Fibroblast of mammary gland (primary cell): ENCODE results near the gene SLC8A1.
A peak's percentile ranks its signal among the peaks of the same experiment; 100 is the strongest.

Source experiments
- DNase-seq: peaks from one replicate; pipeline ENCODE4 v3.0.0-alpha.2; 2010; ENCODE audit warnings: low read depth
- H3K4me3 ChIP-seq: 2 replicates; pipeline ENCODE4 v1.5.1; 2011; ENCODE audit warnings: low read depth, mild to moderate bottlenecking, low read length, moderate library complexity; ENCODE audit not compliant: control insufficient read depth
- TF ChIP-seq, protein P1 (sequence below): conservative IDR thresholded peaks from 2 replicates; pipeline ENCODE4 v1.5.1; 2011; ENCODE audit warnings: low read depth, low read length, inconsistent platforms; ENCODE audit not compliant: control insufficient read depth, insufficient read depth

The SLC8A1 gene

DNA sequence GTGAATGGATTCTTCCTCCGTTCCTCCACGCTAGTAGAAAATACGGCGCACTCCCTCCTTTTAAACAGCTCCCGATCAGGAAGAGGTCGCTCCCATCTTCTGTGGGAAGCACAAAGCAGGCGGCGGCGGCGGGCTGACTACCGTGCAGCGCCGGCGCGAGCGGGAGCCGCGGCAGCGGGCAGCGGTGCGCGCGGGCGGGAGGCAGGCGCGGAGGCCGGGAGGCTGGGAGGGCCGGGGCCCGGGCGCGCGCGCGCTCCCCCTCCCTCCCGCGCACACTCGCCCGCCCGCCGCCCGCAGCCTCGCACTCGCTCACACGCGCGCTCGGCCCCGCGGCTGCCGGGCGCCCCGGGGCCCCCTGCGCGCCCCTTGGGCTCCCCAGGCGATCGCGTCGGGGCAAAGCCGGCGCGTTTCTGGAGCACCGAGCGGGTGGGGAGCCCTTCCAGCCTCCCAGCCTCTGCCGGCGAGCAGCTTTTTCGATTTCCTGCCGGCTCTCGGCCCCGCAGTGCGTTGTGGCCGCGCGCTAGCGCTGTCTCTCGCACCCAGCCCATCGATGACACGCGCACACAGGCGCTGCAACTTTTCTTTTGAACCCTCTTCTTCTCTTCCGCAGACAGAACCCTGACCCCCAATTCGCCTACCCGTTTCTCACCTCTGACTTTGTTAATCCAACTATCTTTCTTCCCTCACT, at the start of gene SLC8A1:
Gene SLC8A1 (minus strand): TSS at position 173 of the 688 bp plus-strand sequence.
- TF ChIP-seq, protein P1, sequence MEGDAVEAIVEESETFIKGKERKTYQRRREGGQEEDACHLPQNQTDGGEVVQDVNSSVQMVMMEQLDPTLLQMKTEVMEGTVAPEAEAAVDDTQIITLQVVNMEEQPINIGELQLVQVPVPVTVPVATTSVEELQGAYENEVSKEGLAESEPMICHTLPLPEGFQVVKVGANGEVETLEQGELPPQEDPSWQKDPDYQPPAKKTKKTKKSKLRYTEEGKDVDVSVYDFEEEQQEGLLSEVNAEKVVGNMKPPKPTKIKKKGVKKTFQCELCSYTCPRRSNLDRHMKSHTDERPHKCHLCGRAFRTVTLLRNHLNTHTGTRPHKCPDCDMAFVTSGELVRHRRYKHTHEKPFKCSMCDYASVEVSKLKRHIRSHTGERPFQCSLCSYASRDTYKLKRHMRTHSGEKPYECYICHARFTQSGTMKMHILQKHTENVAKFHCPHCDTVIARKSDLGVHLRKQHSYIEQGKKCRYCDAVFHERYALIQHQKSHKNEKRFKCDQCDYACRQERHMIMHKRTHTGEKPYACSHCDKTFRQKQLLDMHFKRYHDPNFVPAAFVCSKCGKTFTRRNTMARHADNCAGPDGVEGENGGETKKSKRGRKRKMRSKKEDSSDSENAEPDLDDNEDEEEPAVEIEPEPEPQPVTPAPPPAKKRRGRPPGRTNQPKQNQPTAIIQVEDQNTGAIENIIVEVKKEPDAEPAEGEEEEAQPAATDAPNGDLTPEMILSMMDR, result no peak
- DNase-seq, result peak; percentile 44
- H3K4me3 ChIP-seq, result peak within 1 kb of the TSS; percentile 91

DNA sequence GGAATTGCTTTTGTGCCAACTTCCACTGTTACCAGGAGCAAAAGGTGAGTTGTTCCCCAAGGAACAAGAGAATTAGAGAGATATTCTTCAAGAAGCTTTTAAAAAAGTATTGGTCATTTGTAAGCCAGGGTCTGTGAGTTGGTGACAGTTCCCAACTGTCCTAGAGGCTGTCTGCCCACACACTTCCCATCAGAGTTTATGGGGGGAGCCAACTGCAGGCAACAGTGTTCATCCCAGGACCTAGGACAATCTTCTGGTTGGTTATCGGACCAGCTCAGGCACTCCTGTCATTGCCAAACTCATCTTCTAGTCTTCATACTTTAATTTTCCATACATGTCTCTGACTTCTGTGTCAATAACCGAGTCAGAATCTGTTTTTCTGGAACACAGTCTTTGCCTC, 47.5 kb upstream of the SLC8A1 start:
- TF ChIP-seq, protein P1, result no peak
- no peak overlapping the region for H3K4me3 ChIP-seq
- DNase-seq, result no peak

DNA sequence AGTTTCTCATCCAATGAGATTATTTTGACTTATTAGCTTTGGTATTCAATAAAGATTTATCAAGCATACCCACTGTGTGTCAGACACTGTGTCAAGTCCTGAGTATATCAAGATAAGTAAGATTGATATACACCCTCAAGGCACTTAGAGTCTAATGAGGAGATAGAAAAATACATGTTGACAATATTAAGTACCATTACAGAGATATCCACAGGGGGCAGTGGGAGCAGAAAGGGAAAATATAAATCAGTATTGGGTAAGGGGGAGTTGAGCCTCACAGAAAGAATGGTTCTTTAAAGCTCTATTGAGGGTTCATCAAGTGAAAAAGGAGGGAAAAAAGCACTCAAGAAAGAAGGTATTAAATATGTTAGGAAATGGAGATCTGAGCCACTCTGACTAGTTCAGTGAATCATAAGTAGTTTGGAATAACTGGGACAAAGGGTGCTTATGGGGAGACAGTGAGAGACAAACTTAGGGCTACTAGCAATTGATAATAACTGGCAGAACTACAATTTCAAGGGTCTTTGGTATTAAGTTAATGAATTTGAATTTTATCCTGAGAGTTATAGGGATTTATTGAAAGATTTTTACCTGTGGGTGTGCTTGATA, 45.5 kb upstream of the SLC8A1 start:
- H3K4me3 ChIP-seq, result no peak overlapping the region
- DNase-seq, result peak; percentile 65
- TF ChIP-seq, protein P1, result peak; percentile 25

DNA sequence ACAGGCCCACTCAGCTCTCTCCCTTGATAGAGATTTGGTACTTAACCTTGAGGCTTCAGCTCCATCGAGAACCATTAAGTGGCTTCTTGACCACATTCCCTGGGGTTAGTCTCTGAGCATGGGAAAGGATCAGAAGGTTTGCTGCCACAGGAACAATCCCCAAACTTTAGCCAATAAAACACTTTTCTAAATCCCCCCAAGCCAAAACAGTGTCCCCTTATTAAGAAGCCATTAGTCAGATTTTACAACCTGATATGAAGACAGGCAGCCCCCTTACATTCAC, 37.7 kb upstream of the SLC8A1 start:
- no peak overlapping the region for H3K4me3 ChIP-seq
- TF ChIP-seq, protein P1, result no peak
- DNase-seq, result no peak

DNA sequence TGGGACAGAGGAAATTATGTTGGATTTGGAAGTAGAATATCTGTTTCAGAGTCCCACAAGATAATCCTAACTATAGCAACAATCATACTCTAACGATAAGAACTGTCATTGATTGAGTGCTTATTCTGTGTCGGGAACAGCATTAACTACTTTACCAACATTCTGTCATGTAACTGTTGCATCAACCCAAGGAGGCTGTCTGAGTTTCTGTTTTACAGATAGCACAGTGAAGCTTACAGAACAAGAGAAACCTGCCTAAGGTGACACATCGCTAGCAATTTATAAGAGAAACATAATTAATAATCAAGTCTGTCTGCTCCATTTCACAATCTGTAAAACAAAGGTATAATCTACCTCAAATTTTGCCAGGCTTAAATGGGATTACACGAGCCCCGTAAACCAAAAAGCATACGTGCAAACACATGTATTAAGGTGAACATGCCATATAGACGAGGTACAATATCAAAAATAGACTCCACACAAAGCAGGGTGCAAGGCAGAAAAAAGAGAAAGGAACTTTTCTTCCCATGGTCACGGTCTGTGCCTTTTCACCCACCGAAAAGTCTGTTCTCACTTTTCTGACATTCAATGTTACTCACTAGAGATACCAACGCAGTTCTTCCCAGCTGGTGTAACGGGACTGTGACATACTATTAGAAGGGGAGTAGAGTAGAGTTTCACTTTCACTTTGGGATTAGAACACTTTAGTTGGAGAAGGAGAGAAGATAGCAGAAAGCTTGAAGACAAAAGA, 37.2 kb upstream of the SLC8A1 start:
- H3K4me3 ChIP-seq, result no peak overlapping the region
- TF ChIP-seq, protein P1, result no peak
- DNase-seq, result peak; percentile 28

DNA sequence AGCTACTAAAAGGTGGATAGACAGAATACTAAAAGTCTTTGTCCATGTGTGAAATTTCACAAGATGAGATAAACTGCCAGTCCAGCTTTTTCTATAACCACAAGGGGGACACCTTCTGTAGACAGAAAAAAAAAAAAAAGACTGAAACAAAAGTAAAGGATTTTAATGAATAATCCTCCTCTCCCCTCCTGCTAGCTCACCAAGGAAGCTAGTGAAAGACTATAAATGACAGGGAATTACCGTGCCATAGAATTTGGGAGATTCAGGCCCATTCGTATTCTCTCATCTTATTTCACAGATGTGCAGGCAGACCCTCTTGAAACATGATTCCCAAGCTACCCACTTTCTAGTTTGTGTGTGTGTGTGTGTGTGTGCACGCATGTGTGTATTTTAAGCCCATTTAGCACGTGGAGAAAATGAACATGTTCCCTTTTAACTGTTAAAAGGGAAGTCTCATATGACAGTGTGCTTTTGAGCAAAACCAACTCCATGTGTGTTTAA, 36.3 kb upstream of the SLC8A1 start:
- TF ChIP-seq, protein P1, result peak; percentile 56
- DNase-seq, result peak; percentile 58
- H3K4me3 ChIP-seq, result no peak overlapping the region
